SU-DHL-6 (cell line): Measurements from ENCODE around the gene ITGA11.

Source experiments
- H2AFZ ChIP-seq: fragments of 200-600 bp; sonication (generic); 2 replicates; pipeline ENCODE4 v1.6.1; 2014; ENCODE audit warnings: low read depth, mild to moderate bottlenecking, moderate library complexity, mixed read lengths, antibody characterized with exemption, low read length; ENCODE audit not compliant: severe bottlenecking
- H3F3A ChIP-seq: fragments of 200-600 bp; shearing (Covaris generic); 2 replicates; pipeline ENCODE4 v1.6.0; 2016; ENCODE audit warnings: antibody characterized with exemption, mild to moderate bottlenecking; ENCODE audit not compliant: insufficient read depth
- H3K27ac ChIP-seq: fragments of 200-600 bp; sonication (generic); 2 replicates; pipeline ENCODE4 v1.5.1; 2016; ENCODE audit warnings: low read depth, mild to moderate bottlenecking, low read length, moderate library complexity, mixed read lengths
- H3K27me3 ChIP-seq: fragments of 200-600 bp; sonication (generic), shearing (Covaris generic); 2 replicates; pipeline ENCODE4 v1.6.0; 2014; ENCODE audit warnings: mild to moderate bottlenecking, low read length
- H3K36me3 ChIP-seq: fragments of 200-600 bp; sonication (generic); 2 replicates; pipeline ENCODE4 v1.6.1; 2014; ENCODE audit warnings: mild to moderate bottlenecking, low read length, mixed read lengths
- H3K4me2 ChIP-seq: fragments of 300-600, 200-600 bp; shearing (Covaris generic), sonication (generic); 2 replicates; pipeline ENCODE4 v1.6.0; 2014; ENCODE audit warnings: low read length, low read depth, mild to moderate bottlenecking; ENCODE audit not compliant: poor library complexity, severe bottlenecking
- H3K4me3 ChIP-seq: fragments of 200-600 bp; sonication (generic); 2 replicates; pipeline ENCODE4 v1.5.1; 2014; ENCODE audit warnings: antibody characterized with exemption, low read length, mild to moderate bottlenecking, mixed read lengths; ENCODE audit not compliant: insufficient read depth, poor library complexity, severe bottlenecking
- H3K79me2 ChIP-seq: fragments of 200-600 bp; sonication (generic); 2 replicates; pipeline ENCODE4 v1.6.1; 2014; ENCODE audit warnings: mild to moderate bottlenecking, low read length, moderate library complexity; ENCODE audit not compliant: insufficient read depth
- H3K9ac ChIP-seq: fragments of 200-600 bp; sonication (generic); 2 replicates; pipeline ENCODE4 v1.7.0; 2014; ENCODE audit warnings: mild to moderate bottlenecking, low read length
- H3K9me2 ChIP-seq: fragments of 200-600 bp; sonication (generic); replicated peaks from 2 replicates; pipeline ENCODE4 v1.6.1; 2014; ENCODE audit warnings: low read length; ENCODE audit not compliant: insufficient read depth
- H3K9me3 ChIP-seq: fragments of 200-600 bp; sonication (generic); 2 replicates; pipeline ENCODE4 v1.6.1; 2014; ENCODE audit warnings: low read length, mixed read lengths; ENCODE audit not compliant: insufficient read depth
- H4K20me1 ChIP-seq: fragments of 200-600 bp; sonication (generic); 2 replicates; pipeline ENCODE4 v1.6.1; 2014; ENCODE audit warnings: low read depth, mild to moderate bottlenecking, antibody characterized with exemption, low read length, moderate library complexity, mixed read lengths
- EZH2phosphoT487 ChIP-seq: fragments of 200-600 bp; sonication (generic), shearing (Covaris generic); conservative IDR thresholded peaks from 2 replicates; pipeline ENCODE4 v1.6.1; 2018; ENCODE audit warnings: mild to moderate bottlenecking, antibody characterized with exemption, low read length, moderate library complexity, mixed read lengths
- TF ChIP-seq, protein P1 (sequence below): fragments of 200-600 bp; sonication (generic); IDR thresholded peaks from one replicate; pipeline ENCODE4 v1.5.1; 2017; ENCODE audit warnings: antibody characterized with exemption, mild to moderate bottlenecking, low read length, moderate library complexity; ENCODE audit not compliant: insufficient read depth, poor library complexity, severe bottlenecking

ITGA11 gene

DNA sequence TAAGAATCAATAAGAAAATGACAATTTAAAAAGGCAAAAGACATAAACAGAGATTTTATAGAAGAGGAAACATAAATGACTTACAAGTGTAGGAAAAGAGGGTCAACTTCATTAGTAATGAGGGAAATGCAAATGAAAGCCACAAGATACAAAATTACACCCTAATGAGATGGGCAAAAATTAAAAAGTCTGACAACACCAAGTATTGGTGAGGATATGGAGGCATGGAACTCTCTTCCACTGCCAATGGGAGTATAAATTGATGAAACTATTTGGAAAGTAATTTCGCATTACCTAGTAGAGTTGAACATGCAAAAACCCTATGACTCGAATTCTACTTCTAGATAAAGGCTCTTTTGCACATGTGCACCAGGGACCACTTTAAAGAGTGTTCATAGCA is 28.2 kb upstream of the ITGA11 start:
- Histone ChIP-seq H3K4me3 (no peak overlapping the region), H3K36me3 (no peaks in the 10 kb centered on the region), H3K79me2 (no peaks in the 10 kb centered on the region), H3K27me3 (no peaks in the 10 kb centered on the region), H2AFZ (no peak overlapping the region), H3K27ac (no peak overlapping the region), H3K9ac (no peak overlapping the region), H3K9me3 (no peaks in the 10 kb centered on the region), H3K9me2 (no peaks in the 10 kb centered on the region), H4K20me1 (no peaks in the 10 kb centered on the region), H3K4me2 (no peak overlapping the region), H3F3A (no peaks in the 10 kb centered on the region)
- TF ChIP-seq EZH2phosphoT487, result no peak
- TF ChIP-seq, protein P1, sequence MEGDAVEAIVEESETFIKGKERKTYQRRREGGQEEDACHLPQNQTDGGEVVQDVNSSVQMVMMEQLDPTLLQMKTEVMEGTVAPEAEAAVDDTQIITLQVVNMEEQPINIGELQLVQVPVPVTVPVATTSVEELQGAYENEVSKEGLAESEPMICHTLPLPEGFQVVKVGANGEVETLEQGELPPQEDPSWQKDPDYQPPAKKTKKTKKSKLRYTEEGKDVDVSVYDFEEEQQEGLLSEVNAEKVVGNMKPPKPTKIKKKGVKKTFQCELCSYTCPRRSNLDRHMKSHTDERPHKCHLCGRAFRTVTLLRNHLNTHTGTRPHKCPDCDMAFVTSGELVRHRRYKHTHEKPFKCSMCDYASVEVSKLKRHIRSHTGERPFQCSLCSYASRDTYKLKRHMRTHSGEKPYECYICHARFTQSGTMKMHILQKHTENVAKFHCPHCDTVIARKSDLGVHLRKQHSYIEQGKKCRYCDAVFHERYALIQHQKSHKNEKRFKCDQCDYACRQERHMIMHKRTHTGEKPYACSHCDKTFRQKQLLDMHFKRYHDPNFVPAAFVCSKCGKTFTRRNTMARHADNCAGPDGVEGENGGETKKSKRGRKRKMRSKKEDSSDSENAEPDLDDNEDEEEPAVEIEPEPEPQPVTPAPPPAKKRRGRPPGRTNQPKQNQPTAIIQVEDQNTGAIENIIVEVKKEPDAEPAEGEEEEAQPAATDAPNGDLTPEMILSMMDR, result no peak

DNA sequence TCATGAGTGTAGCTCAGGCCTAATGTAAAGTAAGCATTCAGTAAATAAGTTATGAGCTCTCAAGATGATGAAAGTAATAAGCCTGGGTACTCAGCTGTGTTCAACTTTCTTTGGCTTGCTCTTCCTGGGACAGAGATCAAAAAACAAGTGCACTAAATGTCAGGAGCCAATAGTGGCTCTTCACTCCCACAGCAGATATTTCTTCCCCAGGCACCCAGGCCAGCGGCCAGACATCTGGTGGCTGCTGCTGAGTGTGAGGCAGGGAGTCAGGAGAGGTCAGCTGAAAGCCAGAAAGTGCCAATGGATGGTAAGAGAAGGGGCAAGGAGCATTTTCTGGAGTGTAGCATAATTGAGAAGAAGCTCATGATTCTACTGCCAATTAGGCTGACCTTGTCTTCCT is 18.2 kb upstream of the ITGA11 start:
- Histone ChIP-seq H3K4me3 (no peak overlapping the region), H3K9ac (no peak overlapping the region), H3K9me3 (no peaks in the 10 kb centered on the region), H3K36me3 (no peaks in the 10 kb centered on the region), H3K4me2 (no peak overlapping the region), H4K20me1 (no peaks in the 10 kb centered on the region), H3K27ac (no peak overlapping the region), H3K9me2 (no peaks in the 10 kb centered on the region), H3K79me2 (no peaks in the 10 kb centered on the region), H3K27me3 (no peaks in the 10 kb centered on the region), H2AFZ (no peak overlapping the region), H3F3A (no peaks in the 10 kb centered on the region)
- TF ChIP-seq EZH2phosphoT487, result no peak
- TF ChIP-seq, protein P1, result no peak

DNA sequence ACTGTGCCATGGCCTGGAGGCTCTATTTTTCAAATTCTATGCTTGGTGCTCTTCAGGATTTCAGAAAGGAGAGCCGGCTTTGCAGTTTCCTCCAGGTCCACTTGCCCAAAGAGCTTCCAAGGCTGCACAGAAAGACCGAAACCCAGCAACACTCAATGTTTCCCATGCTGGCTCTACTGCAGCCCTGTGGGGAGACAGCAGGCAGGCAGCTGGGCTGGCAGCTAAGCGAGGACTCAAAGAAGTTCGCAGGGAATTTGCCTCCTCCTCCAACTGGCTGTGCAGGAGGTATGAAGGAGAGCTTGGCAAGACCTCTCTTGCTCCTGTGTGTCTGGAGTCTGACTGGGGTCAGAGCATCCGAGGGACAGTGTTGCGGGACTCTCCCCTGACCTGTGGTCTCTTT is 17.4 kb upstream of the ITGA11 start:
- H3K27ac ChIP-seq, result no peak overlapping the region
- H2AFZ ChIP-seq, result no peak overlapping the region
- H3F3A ChIP-seq, result no peaks in the 10 kb centered on the region
- H3K9me2 ChIP-seq, result no peaks in the 10 kb centered on the region
- TF ChIP-seq, protein P1, result no peak
- no peak for TF ChIP-seq EZH2phosphoT487
- no peak overlapping the region for H3K4me3 ChIP-seq
- no peaks in the 10 kb centered on the region for H3K36me3 ChIP-seq
- H3K79me2 ChIP-seq, result no peaks in the 10 kb centered on the region
- no peaks in the 10 kb centered on the region for H4K20me1 ChIP-seq
- H3K9me3 ChIP-seq, result no peaks in the 10 kb centered on the region
- H3K4me2 ChIP-seq, result no peak overlapping the region
- H3K27me3 ChIP-seq, result no peaks in the 10 kb centered on the region
- H3K9ac ChIP-seq, result no peak overlapping the region
